ENCODE data around the gene IGF1R. TPM values are rescaled to one million over a fixed set of nuclear protein-coding genes. Genes with fewer than 3 reads are reported as not detected.

Gene IGF1R
- total RNA-seq, 1 experiment from 2014 or later = 51.6 TPM

DNA sequence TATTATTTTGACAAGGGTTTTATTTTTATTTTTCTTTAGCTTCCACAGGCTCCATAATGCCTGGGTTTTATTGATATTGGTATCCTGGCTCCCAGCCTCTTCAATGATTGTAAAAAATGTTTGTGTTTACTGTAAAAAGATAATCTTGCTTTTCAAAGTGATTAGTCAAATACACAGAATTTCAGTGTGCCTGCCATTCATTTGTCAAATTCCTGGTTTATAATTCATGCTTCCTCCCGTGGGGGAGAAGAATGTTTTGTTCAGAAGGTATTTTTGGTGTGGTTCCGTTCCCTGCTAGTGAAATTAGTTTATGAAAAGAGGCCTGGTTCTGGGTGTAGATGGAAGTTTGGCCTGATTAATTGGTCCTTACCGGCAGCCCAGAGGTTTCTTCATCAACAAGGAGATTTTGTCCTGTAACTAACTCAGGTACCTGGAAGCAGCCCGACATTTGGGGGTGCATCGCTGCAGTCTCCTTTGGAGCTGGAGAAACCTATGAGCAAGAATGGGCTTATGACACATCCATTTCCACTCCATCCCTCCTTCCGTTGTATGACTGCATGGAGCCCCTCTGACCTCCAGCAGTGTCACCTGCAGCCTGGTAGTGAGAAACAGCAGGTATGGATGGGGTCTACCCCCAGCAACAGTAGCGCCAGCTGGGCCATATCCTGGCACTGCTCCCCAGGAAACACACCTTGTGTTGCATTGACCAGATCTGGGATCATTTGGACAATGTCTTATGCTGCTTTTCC lies 257.8 kb downstream of the IGF1R start:
- no peak overlapping the region for H3K4me3 Mint-ChIP-seq (ENCODE audit: unreplicated experiment)
- no peaks in the 10 kb centered on the region for H3K36me3 ChIP-seq (ENCODE audit: control insufficient read depth, insufficient read depth, low read length)

DNA sequence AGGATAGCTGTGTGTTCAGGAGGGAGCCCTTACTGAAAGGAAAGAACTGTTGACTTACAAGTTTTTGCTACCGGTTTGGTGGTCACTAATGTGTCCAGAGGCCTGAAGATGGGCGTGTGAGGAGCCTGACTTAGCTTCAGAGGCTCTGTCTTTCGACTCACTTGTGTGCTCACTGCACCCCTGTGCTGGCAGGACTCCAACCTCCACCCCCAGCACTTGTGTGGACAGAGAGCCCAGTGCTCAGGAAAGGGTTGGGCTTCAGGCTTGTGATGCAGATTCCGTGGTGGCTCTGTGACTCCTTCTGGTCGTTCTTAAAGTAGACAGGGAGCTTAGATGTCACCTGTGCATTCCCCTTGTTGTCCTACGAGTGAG lies 258.4 kb downstream of the IGF1R start:
- intact Hi-C loops (cut with micrococcal nuclease; ENCODE audit: unreplicated experiment) = no loop called here
- no peak overlapping the region for H3K27ac Mint-ChIP-seq (ENCODE audit: unreplicated experiment)
- H3K4me3 Mint-ChIP-seq (ENCODE audit: unreplicated experiment) = no peak overlapping the region
- TF ChIP-seq, protein P1, sequence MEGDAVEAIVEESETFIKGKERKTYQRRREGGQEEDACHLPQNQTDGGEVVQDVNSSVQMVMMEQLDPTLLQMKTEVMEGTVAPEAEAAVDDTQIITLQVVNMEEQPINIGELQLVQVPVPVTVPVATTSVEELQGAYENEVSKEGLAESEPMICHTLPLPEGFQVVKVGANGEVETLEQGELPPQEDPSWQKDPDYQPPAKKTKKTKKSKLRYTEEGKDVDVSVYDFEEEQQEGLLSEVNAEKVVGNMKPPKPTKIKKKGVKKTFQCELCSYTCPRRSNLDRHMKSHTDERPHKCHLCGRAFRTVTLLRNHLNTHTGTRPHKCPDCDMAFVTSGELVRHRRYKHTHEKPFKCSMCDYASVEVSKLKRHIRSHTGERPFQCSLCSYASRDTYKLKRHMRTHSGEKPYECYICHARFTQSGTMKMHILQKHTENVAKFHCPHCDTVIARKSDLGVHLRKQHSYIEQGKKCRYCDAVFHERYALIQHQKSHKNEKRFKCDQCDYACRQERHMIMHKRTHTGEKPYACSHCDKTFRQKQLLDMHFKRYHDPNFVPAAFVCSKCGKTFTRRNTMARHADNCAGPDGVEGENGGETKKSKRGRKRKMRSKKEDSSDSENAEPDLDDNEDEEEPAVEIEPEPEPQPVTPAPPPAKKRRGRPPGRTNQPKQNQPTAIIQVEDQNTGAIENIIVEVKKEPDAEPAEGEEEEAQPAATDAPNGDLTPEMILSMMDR (IDR thresholded peaks at IDR 0.05; ENCODE audit: insufficient read depth in 1 of 2, low read depth in 1 of 2, low read length in 1 of 2, severe bottlenecking in 1 of 2, unreplicated experiment in 1 of 2) = no peak
- peaks cover 45% of the 10 kb centered on the region for H3K4me1 ChIP-seq
- H3K27me3 ChIP-seq (replicated peaks; ENCODE audit: control insufficient read depth, insufficient read depth, low read length) = no peaks in the 10 kb centered on the region
- no TSS peak for BruUV-seq (replicated peaks)
- no peaks in the 10 kb centered on the region for H3K9me3 Mint-ChIP-seq (ENCODE audit: unreplicated experiment)
- H3K27me3 Mint-ChIP-seq (ENCODE audit: insufficient read depth, unreplicated experiment) = no peaks in the 10 kb centered on the region
- H3K36me3 Mint-ChIP-seq (ENCODE audit: insufficient read depth, unreplicated experiment) = peaks cover 16% of the 10 kb centered on the region
- peaks cover 13% of the 10 kb centered on the region for H3K4me1 Mint-ChIP-seq (ENCODE audit: low read depth, unreplicated experiment)
- H3K9me3 ChIP-seq = no peaks in the 10 kb centered on the region
- CTCF ChIA-PET = no interaction called here
- H3K4me3 ChIP-seq (ENCODE audit: low read depth, low read length) = no peak overlapping the region
- DNase-seq = no peak
- POLR2A ChIA-PET = no interaction called here
- no peaks in the 10 kb centered on the region for H3K36me3 ChIP-seq (ENCODE audit: control insufficient read depth, insufficient read depth, low read length)

More for the DNA sequence above, 257.8 kb downstream of the IGF1R start:
- intact Hi-C loops (cut with micrococcal nuclease; ENCODE audit: unreplicated experiment) = loop anchor here (2.0 kb wide), 2 partner anchors 25 to 247 kb away; no protein-coding TSS in a partner anchor
- Histone ChIP-seq H3K4me3 (ENCODE audit: low read depth, low read length) (no peak overlapping the region), H3K27me3 (replicated peaks; ENCODE audit: control insufficient read depth, insufficient read depth, low read length) (no peaks in the 10 kb centered on the region), H3K9me3 (no peaks in the 10 kb centered on the region), H3K4me1 (peaks cover 50% of the 10 kb centered on the region)
- peaks cover 20% of the 10 kb centered on the region for H3K36me3 Mint-ChIP-seq (ENCODE audit: insufficient read depth, unreplicated experiment)
- POLR2A ChIA-PET = no interaction called here
- TF ChIP-seq, protein P1 (IDR thresholded peaks at IDR 0.05; ENCODE audit: insufficient read depth in 1 of 2, low read depth in 1 of 2, low read length in 1 of 2, severe bottlenecking in 1 of 2, unreplicated experiment in 1 of 2) = no peak
- H3K9me3 Mint-ChIP-seq (ENCODE audit: unreplicated experiment) = no peaks in the 10 kb centered on the region
- no TSS peak for BruUV-seq (replicated peaks)
- no peaks in the 10 kb centered on the region for H3K27me3 Mint-ChIP-seq (ENCODE audit: insufficient read depth, unreplicated experiment)
- CTCF ChIA-PET = no interaction called here
- no peak for DNase-seq
- H3K4me1 Mint-ChIP-seq (ENCODE audit: low read depth, unreplicated experiment) = peaks cover 18% of the 10 kb centered on the region
- H3K27ac Mint-ChIP-seq (ENCODE audit: unreplicated experiment) = no peak overlapping the region

GRCh38 chr15:98907927-98908471 lies 259.7 kb downstream of the IGF1R start:
- Mint-ChIP-seq H3K4me3 (ENCODE audit: unreplicated experiment) (no peak overlapping the region), H3K36me3 (ENCODE audit: insufficient read depth, unreplicated experiment) (peaks cover 13% of the 10 kb centered on the region), H3K4me1 (ENCODE audit: low read depth, unreplicated experiment) (peaks cover 10% of the 10 kb centered on the region), H3K27ac (ENCODE audit: unreplicated experiment) (no peak overlapping the region), H3K9me3 (ENCODE audit: unreplicated experiment) (no peaks in the 10 kb centered on the region), H3K27me3 (ENCODE audit: insufficient read depth, unreplicated experiment) (no peaks in the 10 kb centered on the region)
- BruUV-seq (replicated peaks) = no TSS peak
- H3K4me1 ChIP-seq = peaks cover 37% of the 10 kb centered on the region
- intact Hi-C loops (cut with micrococcal nuclease; ENCODE audit: unreplicated experiment) = no loop called here
- H3K9me3 ChIP-seq = no peaks in the 10 kb centered on the region
- no peak overlapping the region for H3K4me3 ChIP-seq (ENCODE audit: low read depth, low read length)
- no peaks in the 10 kb centered on the region for H3K36me3 ChIP-seq (ENCODE audit: control insufficient read depth, insufficient read depth, low read length)
- DNase-seq = no peak
- no peaks in the 10 kb centered on the region for H3K27me3 ChIP-seq (replicated peaks; ENCODE audit: control insufficient read depth, insufficient read depth, low read length)
- CTCF ChIA-PET = no interaction called here
- TF ChIP-seq, protein P1 (IDR thresholded peaks at IDR 0.05; ENCODE audit: insufficient read depth in 1 of 2, low read depth in 1 of 2, low read length in 1 of 2, severe bottlenecking in 1 of 2, unreplicated experiment in 1 of 2) = no peak
- POLR2A ChIA-PET = no interaction called here

Data from Caco-2 (cell line).